Upper lobe of left lung (tissue), 6 donors: Measurements from ENCODE around the gene APLF. TPM values are rescaled to one million over a fixed set of nuclear protein-coding genes. Genes with fewer than 3 reads are reported as not detected.

ENCODE experiments used
- ATAC-seq, 2 donors: fragments of 200-7000 bp; cut with Tn5 transposase; one replicate each; pipeline ENCODE4 v1.9.1; 2022; ENCODE audit warnings: mild to moderate bottlenecking in 2 of 2, moderate library complexity in 2 of 2; ENCODE audit not compliant: low FRiP score in 2 of 2
- DNase-seq, 2 donors: peaks; one replicate each; pipeline ENCODE4 v3.0.0-alpha.2; 2019 to 2020
- H3K27ac ChIP-seq, 4 donors: fragments of 200-600 bp; sonication (generic); one replicate each; pipeline ENCODE4 v1.5.1; 2016 to 2019
- H3K27me3 ChIP-seq, 4 donors: fragments of 200-600 bp; sonication (generic); one replicate each; pipeline ENCODE4 v1.5.1; 2017 to 2019
- H3K36me3 ChIP-seq, 4 donors: fragments of 200-600 bp; sonication (generic); one replicate each; pipeline ENCODE4 v1.5.1; 2016 to 2019
- H3K4me1 ChIP-seq, 4 donors: fragments of 200-600 bp; sonication (generic); one replicate each; pipeline ENCODE4 v1.5.1; 2018 to 2019
- H3K4me3 ChIP-seq, 4 donors: fragments of 200-600 bp; sonication (generic); one replicate each; pipeline ENCODE4 v1.5.1; 2017 to 2019; ENCODE audit warnings: mild to moderate bottlenecking in 2 of 4, moderate library complexity in 1 of 4
- H3K9me3 ChIP-seq, 4 donors: fragments of 200-600 bp; sonication (generic); one replicate each; pipeline ENCODE4 v1.5.1; 2018 to 2019
- EP300 ChIP-seq, 4 donors: sonication (generic); formaldehyde crosslinking; IDR thresholded peaks; one replicate each; pipeline ENCODE4 v1.5.1; 2017; ENCODE audit warnings: antibody characterized with exemption in 4 of 4, control low read depth in 2 of 4
- POLR2A ChIP-seq, 4 donors: fragments of 450-650 bp; IDR thresholded peaks; one replicate each; pipeline ENCODE4 v1.5.1; 2016 to 2017; ENCODE audit warnings: antibody characterized with exemption in 4 of 4, mild to moderate bottlenecking in 2 of 4
- POLR2AphosphoS5 ChIP-seq, 2 donors: sonication (generic); formaldehyde crosslinking; IDR thresholded peaks; one replicate each; pipeline ENCODE4 v1.5.1; 2017; ENCODE audit warnings: antibody characterized with exemption in 2 of 2
- WGBS, 2 donors: methylation state at CpG; one replicate each; pipeline ENCODE4 v1.1.5; 2017 to 2018; 5-methylcytosine and 5-hydroxymethylcytosine counted together
- total RNA-seq, 6 donors: library from RNA; depleted of rRNA in 4 of 6; stranded (reverse); fragments of >200 nt in 4 of 6; gene quantifications; one replicate each; pipeline versions ENCODE4 v1.1.0 to v1.2.1, GENCODE V29; 2016 to 2021
- TF ChIP-seq, protein P1 (sequence below), 6 experiments: fragments of 450-650 bp in 4 of 6; fragments of 200-600 bp in 2 of 6; sonication (generic) in 2 of 6; IDR thresholded peaks; one replicate each; pipeline ENCODE4 v1.5.1; 2016 to 2019; ENCODE audit warnings: antibody characterized with exemption in 6 of 6
- donor health status: DM: no; HTN: no; CAD: no; lungs with moderate emphysema.
- donor health status: DM: no; HTN: yes; CAD: no; lungs with severe emphysema.

The APLF gene
- total RNA-seq, 6 donors from 2014 or later: 3.7 to 5.5 (median 4.7) TPM

DNA sequence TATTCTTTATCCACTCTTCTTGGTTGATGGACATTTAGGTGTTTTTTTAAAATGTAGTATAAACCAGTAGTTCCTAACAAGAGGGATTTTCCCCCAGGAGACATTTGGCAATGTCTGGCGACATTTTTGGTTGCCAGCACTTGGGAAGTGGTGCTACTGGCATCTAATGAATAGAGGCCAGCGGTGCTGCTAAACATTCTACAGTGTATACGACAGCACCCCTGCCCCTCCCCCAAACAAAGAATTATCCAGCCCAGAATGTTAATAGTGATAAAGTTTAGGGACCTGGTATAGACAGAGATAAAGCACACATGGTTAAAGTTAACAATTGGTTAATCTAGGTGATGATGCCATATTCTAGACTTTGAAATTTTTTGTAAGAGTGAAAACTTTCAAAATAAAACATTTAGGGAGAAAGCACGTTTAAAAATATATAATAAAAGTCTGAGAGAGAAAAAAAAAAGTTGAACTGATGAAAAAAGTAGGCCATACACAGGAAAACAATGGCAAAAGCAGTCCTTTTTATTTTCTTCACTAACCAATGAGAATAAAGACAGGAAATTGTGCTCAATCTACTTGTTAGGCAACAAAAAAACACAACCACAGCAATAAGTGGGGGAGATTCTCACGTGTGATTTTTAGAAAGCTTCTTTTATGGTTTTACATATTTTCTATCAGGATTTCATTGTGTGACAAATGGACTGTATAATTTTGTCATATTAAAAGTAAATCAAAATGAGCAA lies 15.1 kb upstream of the APLF start:
- DNase-seq (no peak), ATAC-seq (no peak)
- Histone ChIP-seq H3K27ac (no peak overlapping the region), H3K4me1 (no peaks in the 10 kb centered on the region), H3K27me3 (no peaks in the 10 kb centered on the region), H3K36me3 (no peaks in the 10 kb centered on the region), H3K4me3 (no peak overlapping the region), H3K9me3 (no peaks in the 10 kb centered on the region)
- TF ChIP-seq EP300 (IDR thresholded peaks at IDR 0.05): no peak
- TF ChIP-seq POLR2A (IDR thresholded peaks at IDR 0.05): no peak
- TF ChIP-seq POLR2AphosphoS5 (IDR thresholded peaks at IDR 0.05): no peak
- TF ChIP-seq, protein P1, sequence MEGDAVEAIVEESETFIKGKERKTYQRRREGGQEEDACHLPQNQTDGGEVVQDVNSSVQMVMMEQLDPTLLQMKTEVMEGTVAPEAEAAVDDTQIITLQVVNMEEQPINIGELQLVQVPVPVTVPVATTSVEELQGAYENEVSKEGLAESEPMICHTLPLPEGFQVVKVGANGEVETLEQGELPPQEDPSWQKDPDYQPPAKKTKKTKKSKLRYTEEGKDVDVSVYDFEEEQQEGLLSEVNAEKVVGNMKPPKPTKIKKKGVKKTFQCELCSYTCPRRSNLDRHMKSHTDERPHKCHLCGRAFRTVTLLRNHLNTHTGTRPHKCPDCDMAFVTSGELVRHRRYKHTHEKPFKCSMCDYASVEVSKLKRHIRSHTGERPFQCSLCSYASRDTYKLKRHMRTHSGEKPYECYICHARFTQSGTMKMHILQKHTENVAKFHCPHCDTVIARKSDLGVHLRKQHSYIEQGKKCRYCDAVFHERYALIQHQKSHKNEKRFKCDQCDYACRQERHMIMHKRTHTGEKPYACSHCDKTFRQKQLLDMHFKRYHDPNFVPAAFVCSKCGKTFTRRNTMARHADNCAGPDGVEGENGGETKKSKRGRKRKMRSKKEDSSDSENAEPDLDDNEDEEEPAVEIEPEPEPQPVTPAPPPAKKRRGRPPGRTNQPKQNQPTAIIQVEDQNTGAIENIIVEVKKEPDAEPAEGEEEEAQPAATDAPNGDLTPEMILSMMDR (IDR thresholded peaks at IDR 0.05): no peak
- WGBS, 2 donors: 71% methylated on average over 5 of the region's 5 CpGs

DNA sequence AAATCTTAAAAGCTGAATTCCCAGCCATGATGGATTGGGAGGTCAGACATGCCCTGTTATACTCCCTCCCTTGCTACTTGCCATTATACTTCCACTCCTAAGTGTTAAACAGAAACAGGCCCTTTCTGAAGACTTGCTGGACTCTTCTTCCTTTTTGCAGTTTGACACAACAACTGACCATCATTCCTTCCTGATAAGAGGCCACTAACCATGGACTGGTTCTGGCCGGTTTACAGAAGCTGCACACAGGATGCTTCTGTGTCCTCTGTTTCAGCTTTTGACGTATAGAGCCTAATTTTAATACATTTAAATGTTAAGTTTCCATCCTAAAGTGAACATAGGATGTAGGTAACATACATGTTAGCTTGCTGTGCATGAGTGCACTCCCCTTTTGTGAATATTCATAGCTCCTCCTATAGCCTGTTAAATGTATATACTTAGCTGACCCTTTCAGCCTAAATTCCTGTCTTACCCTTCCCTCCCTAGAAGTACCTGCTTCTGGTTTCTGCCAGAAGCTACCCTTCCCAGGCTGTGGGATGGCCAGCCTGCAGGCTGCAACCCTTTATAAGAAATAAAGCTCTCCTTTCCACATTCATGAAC lies 13.5 kb upstream of the APLF start:
- Histone ChIP-seq H3K4me1 (no peaks in the 10 kb centered on the region), H3K4me3 (no peak overlapping the region), H3K27me3 (no peaks in the 10 kb centered on the region), H3K9me3 (no peaks in the 10 kb centered on the region), H3K27ac (no peak overlapping the region), H3K36me3 (no peaks in the 10 kb centered on the region)
- TF ChIP-seq, protein P1 (IDR thresholded peaks at IDR 0.05): no peak
- TF ChIP-seq POLR2AphosphoS5 (IDR thresholded peaks at IDR 0.05) (no peak), EP300 (IDR thresholded peaks at IDR 0.05) (no peak), POLR2A (IDR thresholded peaks at IDR 0.05) (no peak)
- 67 to 74% methylated on average over 2 of the region's 2 CpGs for WGBS, 2 donors
- ATAC-seq (no peak), DNase-seq (no peak)

DNA sequence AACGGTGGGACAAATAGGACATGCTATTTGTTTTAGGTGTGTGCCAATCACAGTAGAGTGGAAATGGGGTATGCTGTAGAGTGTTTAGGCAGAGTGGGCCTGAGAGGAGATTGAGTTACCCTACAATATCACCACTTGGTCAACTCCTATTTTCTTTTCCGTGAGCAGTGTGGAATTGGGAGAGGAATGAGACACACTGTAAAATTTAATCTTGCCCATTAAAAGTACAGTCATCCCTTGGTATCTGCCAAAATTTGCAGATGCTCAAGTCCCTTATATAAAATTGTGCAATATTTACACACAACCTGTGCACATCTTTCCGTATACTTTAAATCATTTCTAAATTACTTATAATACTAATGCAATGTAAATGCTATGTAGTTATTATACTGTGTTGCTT lies 12.7 kb upstream of the APLF start:
- H3K4me3 ChIP-seq: no peak overlapping the region
- no peaks in the 10 kb centered on the region for H3K4me1 ChIP-seq
- TF ChIP-seq EP300 (IDR thresholded peaks at IDR 0.05) (no peak), POLR2AphosphoS5 (IDR thresholded peaks at IDR 0.05) (no peak), POLR2A (IDR thresholded peaks at IDR 0.05) (no peak)
- TF ChIP-seq, protein P1 (IDR thresholded peaks at IDR 0.05): no peak
- H3K9me3 ChIP-seq: no peaks in the 10 kb centered on the region
- no peak for ATAC-seq
- DNase-seq: no peak
- 86 to 87% methylated on average over 3 of the region's 3 CpGs for WGBS, 2 donors
- H3K27ac ChIP-seq: no peak overlapping the region
- H3K36me3 ChIP-seq: no peaks in the 10 kb centered on the region
- no peaks in the 10 kb centered on the region for H3K27me3 ChIP-seq

DNA sequence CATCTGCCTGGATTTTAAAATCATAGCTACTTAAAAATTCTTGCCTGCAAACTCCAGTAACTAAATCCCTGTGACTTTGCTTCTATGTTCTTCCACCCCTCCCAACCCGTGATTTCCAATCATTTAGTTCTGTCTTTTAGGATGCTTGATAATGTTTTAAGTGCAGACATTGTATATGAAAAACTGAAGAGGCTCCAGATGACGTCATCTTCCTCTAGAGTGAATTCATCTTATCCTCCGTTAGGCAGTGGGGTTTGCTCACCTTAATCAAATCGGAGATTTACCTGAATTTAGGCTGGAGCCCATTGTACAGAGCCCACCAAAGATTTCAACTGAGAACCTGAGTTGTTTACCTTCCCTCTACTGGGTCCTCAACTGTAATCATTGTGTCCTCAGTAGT lies 11.2 kb upstream of the APLF start:
- TF ChIP-seq EP300 (IDR thresholded peaks at IDR 0.05) (no peak), POLR2AphosphoS5 (IDR thresholded peaks at IDR 0.05) (no peak), POLR2A (IDR thresholded peaks at IDR 0.05) (no peak)
- TF ChIP-seq, protein P1 (IDR thresholded peaks at IDR 0.05): no peak
- 82 to 90% methylated on average over 4 of the region's 4 CpGs for WGBS, 2 donors

More for the DNA sequence above, 11.2 kb upstream of the APLF start:
- no peaks in the 10 kb centered on the region for H3K4me1 ChIP-seq
- H3K4me3 ChIP-seq: no peak overlapping the region
- H3K27me3 ChIP-seq: no peaks in the 10 kb centered on the region
- no peak overlapping the region for H3K27ac ChIP-seq
- H3K36me3 ChIP-seq: no peaks in the 10 kb centered on the region
- no peak for DNase-seq
- H3K9me3 ChIP-seq: no peaks in the 10 kb centered on the region
- ATAC-seq: no peak
